Brain microvascular endothelial cell (primary cell): ENCODE results near the gene FAAP20.
"Not testable (repeated sequence)": the region's sequence is repeated elsewhere in the genome, so short reads cannot be mapped to it uniquely, and the experiment has no call there.

Source experiments
- DNase-seq: peaks from one replicate; pipeline ENCODE4 v3.0.0-alpha.2; 2020
- H3K27ac ChIP-seq: fragments of 250-450 bp; sonication (Bioruptor Pico); 2 replicates; pipeline ENCODE4 v1.5.1; 2020; ENCODE audit warnings: mild to moderate bottlenecking, moderate library complexity
- H3K27me3 ChIP-seq: fragments of 250-450 bp; sonication (Bioruptor Pico); replicated peaks from 2 replicates; pipeline ENCODE4 v1.5.1; 2020; ENCODE audit warnings: mild to moderate bottlenecking
- H3K36me3 ChIP-seq: fragments of 250-450 bp; sonication (Bioruptor Pico); replicated peaks from 2 replicates; pipeline ENCODE4 v1.5.1; 2020; ENCODE audit warnings: mild to moderate bottlenecking
- H3K4me3 ChIP-seq: 2 replicates; pipeline ENCODE4 v1.5.1; 2011; ENCODE audit warnings: low read depth, mild to moderate bottlenecking, control low read depth, low read length, moderate library complexity
- CTCF ChIP-seq: IDR thresholded peaks from 2 replicates; pipeline ENCODE4 v1.5.1; 2011; ENCODE audit warnings: low read depth, mild to moderate bottlenecking, moderate library complexity, low read length, control low read depth, inconsistent platforms; ENCODE audit errors: missing control alignments
- in situ Hi-C: cut with HindIII; loops from 2 replicates; pipeline ENCODE4 v1.10.0; 2017; ENCODE audit warnings: low sequenced_read_pairs, low pct_ligation_motif_present

The FAAP20 gene

GRCh38 chr1:2152954-2153353 lies 41.6 kb downstream of the FAAP20 start:
- Histone ChIP-seq H3K36me3 (no peaks in the 10 kb centered on the region), H3K4me3 (no peak overlapping the region), H3K27ac (no peak overlapping the region), H3K27me3 (no peaks in the 10 kb centered on the region)
- no peak for DNase-seq
- no peak for TF ChIP-seq CTCF
- in situ Hi-C loops: no loop called here

- H3K36me3 ChIP-seq: no peaks in the 10 kb centered on the region
- H3K4me3 ChIP-seq: no peak overlapping the region
These were observed 42.7 kb downstream of the FAAP20 start for GRCh38 chr1:2151911-2152310.

GRCh38 chr1:2151252-2151651 lies 43.3 kb downstream of the FAAP20 start:
- Histone ChIP-seq H3K27ac (no peak overlapping the region), H3K4me3 (no peak overlapping the region), H3K27me3 (no peaks in the 10 kb centered on the region), H3K36me3 (no peaks in the 10 kb centered on the region)
- no peak for DNase-seq
- in situ Hi-C loops: no loop called here
- no peak for TF ChIP-seq CTCF

More at GRCh38 chr1:2151911-2152310, 42.7 kb downstream of the FAAP20 start:
- no peak overlapping the region for H3K27ac ChIP-seq
- no peak for DNase-seq
- no peak for TF ChIP-seq CTCF
- H3K27me3 ChIP-seq: no peaks in the 10 kb centered on the region
- in situ Hi-C loops: no loop called here

GRCh38 chr1:2150801-2151200 lies 43.8 kb downstream of the FAAP20 start:
- Histone ChIP-seq H3K27me3 (no peaks in the 10 kb centered on the region), H3K36me3 (no peaks in the 10 kb centered on the region), H3K27ac (no peak overlapping the region), H3K4me3 (no peak overlapping the region)
- no peak for TF ChIP-seq CTCF
- no peak for DNase-seq
- in situ Hi-C loops: no loop called here

GRCh38 chr1:2148691-2149090 lies 45.9 kb downstream of the FAAP20 start:
- in situ Hi-C loops: no loop called here
- H3K27ac ChIP-seq: no peak overlapping the region
- H3K27me3 ChIP-seq: no peaks in the 10 kb centered on the region
- TF ChIP-seq CTCF: no peak
- no peak for DNase-seq
- no peaks in the 10 kb centered on the region for H3K36me3 ChIP-seq
- H3K4me3 ChIP-seq: no peak overlapping the region

GRCh38 chr1:2147869-2148268 lies 46.7 kb downstream of the FAAP20 start:
- H3K27me3 ChIP-seq, in situ Hi-C loops, DNase-seq, H3K4me3 ChIP-seq, H3K27ac ChIP-seq, H3K36me3 ChIP-seq: not testable (repeated sequence)
